C4-2B (cell line): ENCODE results near the gene PCDHGA4.
"Not testable (repeated sequence)": the region's sequence is repeated elsewhere in the genome, so short reads cannot be mapped to it uniquely, and the experiment has no call there.

Source experiments
- H3K27ac ChIP-seq: fragments of 450-650 bp; 2 replicates; pipeline ENCODE4 v1.5.1; 2017
- ZFX ChIP-seq: fragments of 450-650 bp; IDR thresholded peaks from 2 replicates; pipeline ENCODE4 v1.6.1; 2017
- TF ChIP-seq, protein P1 (sequence below): fragments of 450-650 bp; conservative IDR thresholded peaks from 2 replicates; pipeline ENCODE4 v1.5.1; 2017; ENCODE audit warnings: mild to moderate bottlenecking

Gene PCDHGA4

DNA sequence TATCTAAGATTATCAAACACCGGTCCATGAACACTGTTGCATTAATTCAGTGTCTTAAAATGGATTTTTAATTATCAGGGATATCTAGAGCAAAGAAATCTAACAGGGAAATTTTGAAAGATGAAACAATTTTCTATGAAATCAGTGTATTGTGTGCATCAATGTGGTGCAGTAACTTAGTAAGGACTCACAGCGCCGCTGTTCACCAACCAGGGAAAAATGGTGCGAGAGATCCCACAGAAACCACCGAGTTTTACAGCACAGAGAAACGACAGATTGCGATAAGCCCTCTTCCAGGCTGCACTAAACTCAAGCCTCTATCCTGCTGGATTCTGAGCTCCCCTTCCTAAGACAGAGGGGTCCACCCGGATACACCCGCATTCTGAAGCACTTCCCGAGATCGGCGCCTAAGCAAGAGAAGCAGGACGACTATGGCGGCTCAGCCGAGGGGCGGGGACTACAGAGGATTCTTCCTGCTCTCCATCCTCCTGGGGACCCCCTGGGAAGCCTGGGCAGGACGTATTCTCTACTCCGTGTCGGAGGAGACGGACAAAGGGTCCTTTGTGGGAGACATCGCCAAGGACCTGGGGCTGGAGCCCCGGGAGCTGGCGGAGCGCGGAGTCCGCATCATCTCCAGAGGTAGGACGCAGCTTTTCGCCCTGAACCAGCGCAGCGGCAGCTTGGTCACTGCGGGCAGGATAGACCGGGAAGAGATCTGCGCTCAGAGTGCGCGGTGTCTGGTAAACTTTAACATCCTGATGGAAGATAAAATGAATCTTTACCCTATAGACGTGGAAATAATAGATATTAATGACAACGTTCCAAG lies 27.9 kb downstream of the PCDHGA4 start, which contains the start of gene PCDHGA7:
TSS of gene PCDHGA7 (plus strand) at position 274 of the 826 bp plus-strand sequence. CDS start at position 432, 158 bp downstream.
- TF ChIP-seq ZFX = no peak
- TF ChIP-seq, protein P1, sequence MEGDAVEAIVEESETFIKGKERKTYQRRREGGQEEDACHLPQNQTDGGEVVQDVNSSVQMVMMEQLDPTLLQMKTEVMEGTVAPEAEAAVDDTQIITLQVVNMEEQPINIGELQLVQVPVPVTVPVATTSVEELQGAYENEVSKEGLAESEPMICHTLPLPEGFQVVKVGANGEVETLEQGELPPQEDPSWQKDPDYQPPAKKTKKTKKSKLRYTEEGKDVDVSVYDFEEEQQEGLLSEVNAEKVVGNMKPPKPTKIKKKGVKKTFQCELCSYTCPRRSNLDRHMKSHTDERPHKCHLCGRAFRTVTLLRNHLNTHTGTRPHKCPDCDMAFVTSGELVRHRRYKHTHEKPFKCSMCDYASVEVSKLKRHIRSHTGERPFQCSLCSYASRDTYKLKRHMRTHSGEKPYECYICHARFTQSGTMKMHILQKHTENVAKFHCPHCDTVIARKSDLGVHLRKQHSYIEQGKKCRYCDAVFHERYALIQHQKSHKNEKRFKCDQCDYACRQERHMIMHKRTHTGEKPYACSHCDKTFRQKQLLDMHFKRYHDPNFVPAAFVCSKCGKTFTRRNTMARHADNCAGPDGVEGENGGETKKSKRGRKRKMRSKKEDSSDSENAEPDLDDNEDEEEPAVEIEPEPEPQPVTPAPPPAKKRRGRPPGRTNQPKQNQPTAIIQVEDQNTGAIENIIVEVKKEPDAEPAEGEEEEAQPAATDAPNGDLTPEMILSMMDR = peak; percentile 74
- H3K27ac ChIP-seq = no peak within 1 kb of the TSS

DNA sequence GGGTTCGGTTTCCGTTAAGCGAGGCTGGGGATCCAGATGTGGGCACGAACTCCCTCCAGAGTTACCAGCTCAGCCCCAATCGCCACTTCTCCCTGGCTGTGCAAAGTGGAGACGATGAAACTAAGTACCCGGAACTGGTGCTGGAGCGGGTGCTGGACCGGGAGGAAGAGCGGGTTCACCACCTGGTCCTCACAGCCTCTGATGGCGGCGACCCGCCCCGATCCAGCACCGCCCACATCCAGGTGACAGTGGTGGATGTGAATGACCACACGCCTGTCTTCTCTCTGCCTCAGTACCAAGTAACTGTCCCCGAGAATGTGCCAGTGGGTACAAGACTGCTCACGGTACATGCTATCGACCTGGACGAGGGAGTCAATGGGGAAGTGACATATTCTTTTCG lies 28.5 kb downstream of the PCDHGA4 start:
- TF ChIP-seq ZFX = no peak
- TF ChIP-seq, protein P1 = no peak

DNA sequence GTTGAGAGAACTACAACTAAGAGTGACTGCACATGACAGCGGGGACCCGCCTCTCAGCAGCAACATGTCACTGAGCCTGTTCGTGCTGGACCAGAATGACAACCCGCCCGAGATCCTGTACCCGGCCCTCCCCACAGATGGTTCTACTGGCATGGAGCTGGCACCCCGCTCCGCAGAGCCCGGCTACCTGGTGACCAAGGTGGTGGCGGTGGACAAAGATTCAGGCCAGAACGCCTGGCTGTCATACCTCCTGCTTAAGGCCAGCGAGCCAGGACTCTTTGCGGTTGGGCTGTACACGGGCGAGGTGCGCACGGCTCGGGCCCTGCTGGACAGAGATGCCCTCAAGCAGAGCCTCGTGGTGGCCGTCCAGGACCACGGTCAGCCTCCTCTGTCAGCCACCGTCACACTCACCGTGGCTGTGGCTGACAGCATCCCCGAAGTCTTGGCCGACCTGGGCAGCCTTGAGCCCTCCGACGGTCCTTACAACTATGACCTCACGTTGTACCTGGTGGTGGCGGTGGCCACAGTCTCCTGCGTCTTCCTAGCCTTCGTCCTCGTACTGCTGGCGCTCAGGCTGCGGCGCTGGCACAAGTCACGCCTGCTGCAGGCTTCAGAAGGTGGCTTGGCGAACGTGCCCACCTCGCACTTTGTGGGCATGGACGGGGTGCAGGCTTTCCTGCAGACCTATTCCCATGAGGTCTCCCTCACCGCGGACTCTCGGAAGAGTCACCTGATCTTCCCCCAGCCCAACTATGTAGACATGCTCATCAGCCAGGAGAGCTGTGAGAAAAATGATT lies 29.8 kb downstream of the PCDHGA4 start:
- TF ChIP-seq ZFX = no peak
- TF ChIP-seq, protein P1 = no peak
- H3K27ac ChIP-seq = no peak overlapping the region

More for the DNA sequence above, 28.5 kb downstream of the PCDHGA4 start:
- no peak overlapping the region for H3K27ac ChIP-seq

DNA sequence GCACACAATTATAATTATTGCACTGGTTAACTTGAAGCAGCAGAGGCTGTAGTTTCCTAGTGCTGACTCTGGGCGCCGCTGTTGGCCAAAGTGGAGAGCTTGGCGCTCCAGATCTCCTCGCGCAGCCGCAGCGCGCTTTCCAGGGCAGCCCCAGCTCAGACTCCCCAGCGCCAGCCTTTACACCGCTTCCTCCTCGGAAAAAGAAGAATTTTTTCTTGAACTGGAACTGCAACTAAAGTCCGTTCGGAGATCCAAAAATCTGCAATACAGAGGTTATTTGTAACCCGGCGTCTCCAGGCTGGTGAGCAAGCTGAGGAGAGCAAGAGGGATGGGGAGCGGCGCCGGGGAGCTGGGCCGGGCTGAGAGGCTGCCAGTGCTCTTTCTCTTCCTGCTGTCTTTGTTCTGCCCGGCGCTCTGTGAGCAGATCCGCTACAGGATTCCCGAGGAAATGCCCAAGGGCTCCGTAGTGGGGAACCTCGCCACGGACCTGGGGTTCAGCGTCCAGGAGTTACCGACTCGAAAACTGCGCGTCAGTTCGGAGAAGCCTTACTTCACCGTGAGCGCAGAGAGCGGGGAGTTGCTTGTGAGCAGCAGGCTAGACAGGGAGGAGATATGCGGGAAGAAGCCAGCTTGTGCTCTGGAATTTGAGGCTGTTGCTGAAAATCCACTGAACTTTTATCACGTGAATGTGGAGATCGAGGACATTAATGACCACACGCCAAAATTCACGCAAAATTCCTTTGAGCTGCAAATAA lies 32.9 kb downstream of the PCDHGA4 start, which contains the start of gene PCDHGB4:
TSS of gene PCDHGB4 (plus strand) at position 142 of the 755 bp plus-strand sequence. CDS start at position 329, 187 bp downstream.
- H3K27ac ChIP-seq = not testable (repeated sequence)
- TF ChIP-seq, protein P1 = peak; percentile 75

DNA sequence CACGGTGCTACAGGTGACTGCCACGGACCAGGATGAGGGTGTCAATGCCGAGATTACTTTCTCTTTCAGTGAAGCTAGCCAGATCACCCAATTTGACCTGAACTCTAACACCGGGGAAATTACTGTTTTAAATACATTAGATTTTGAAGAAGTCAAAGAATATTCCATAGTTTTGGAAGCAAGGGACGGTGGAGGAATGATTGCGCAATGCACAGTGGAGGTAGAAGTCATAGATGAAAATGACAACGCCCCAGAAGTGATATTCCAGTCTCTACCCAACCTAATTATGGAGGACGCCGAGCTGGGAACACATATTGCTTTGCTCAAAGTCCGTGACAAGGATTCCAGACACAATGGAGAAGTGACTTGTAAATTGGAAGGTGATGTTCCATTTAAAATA lies 33.8 kb downstream of the PCDHGA4 start:
- TF ChIP-seq, protein P1 = no peak
- no peak for TF ChIP-seq ZFX
- no peak overlapping the region for H3K27ac ChIP-seq

DNA sequence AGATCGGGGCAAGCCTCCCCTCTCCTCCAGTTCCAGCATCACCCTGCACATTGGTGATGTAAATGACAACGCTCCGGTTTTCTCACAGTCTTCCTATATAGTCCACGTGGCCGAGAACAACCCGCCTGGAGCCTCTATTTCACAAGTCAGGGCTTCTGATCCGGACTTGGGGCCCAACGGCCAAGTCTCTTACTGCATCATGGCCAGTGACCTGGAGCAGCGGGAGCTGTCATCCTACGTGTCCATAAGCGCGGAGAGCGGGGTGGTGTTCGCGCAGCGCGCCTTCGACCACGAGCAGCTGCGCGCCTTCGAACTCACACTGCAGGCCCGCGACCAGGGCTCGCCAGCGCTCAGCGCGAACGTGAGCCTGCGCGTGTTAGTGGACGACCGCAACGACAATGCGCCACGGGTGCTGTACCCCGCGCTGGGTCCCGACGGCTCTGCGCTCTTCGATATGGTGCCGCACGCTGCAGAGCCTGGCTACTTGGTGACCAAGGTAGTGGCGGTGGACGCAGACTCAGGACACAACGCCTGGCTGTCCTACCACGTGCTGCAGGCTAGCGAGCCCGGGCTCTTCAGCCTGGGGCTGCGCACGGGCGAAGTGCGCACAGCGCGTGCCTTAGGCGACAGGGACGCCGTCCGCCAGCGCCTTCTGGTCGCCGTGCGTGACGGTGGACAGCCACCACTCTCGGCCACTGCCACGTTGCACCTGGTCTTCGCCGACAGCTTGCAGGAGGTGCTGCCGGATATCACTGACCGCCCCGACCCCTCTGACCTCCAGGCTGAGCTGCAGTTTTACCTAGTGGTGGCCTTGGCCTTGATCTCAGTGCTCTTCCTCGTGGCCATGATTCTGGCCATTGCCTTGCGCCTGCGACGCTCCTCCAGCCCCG lies 34.6 kb downstream of the PCDHGA4 start:
- TF ChIP-seq, protein P1 = no peak
- no peak for TF ChIP-seq ZFX
- no peak overlapping the region for H3K27ac ChIP-seq
